Thyroid gland (tissue), 4 donors: ENCODE measurements around the gene UNC5CL. TPM values are rescaled to one million over a fixed set of nuclear protein-coding genes. Genes with fewer than 3 reads are reported as not detected.

Experiments used
- DNase-seq, 2 donors: peaks; one replicate each; pipeline ENCODE4 v3.0.0-alpha.2; 2019
- H3K27ac ChIP-seq, 3 donors: fragments of 200-600 bp; sonication (generic); 1 replicate in 2 of 3; 2 replicates in 1 of 3; pipeline ENCODE4 v1.5.1; 2016 to 2019; ENCODE audit warnings: mild to moderate bottlenecking in 1 of 3, moderate library complexity in 1 of 3
- H3K27me3 ChIP-seq: fragments of 200-600 bp; sonication (generic); one replicate; pipeline ENCODE4 v1.5.1; 2019
- H3K36me3 ChIP-seq, 2 donors: fragments of 200-600 bp; sonication (generic); one replicate each; pipeline ENCODE4 v1.5.1; 2016 to 2019
- H3K4me1 ChIP-seq, 2 donors: fragments of 200-600 bp; sonication (generic); one replicate each; pipeline ENCODE4 v1.5.1; 2017 to 2019
- H3K4me3 ChIP-seq, 3 donors: fragments of 200-600 bp; sonication (generic); replicated peaks in 1 of 3; 1 replicate in 2 of 3; 2 replicates in 1 of 3; pipeline ENCODE4 v1.5.1; 2016; ENCODE audit warnings: mild to moderate bottlenecking in 1 of 3
- H3K9me3 ChIP-seq: fragments of 200-600 bp; sonication (generic); one replicate; pipeline ENCODE4 v1.5.1; 2017
- POLR2A ChIP-seq, 2 donors: fragments of 450-650 bp; IDR thresholded peaks; one replicate each; pipeline ENCODE4 v1.6.1; 2017; ENCODE audit warnings: antibody characterized with exemption in 2 of 2, mild to moderate bottlenecking in 2 of 2, moderate library complexity in 1 of 2
- WGBS, 2 donors: methylation state at CpG; one replicate each; pipeline ENCODE4 v1.1.5; 2017; 5-methylcytosine and 5-hydroxymethylcytosine counted together
- intact Hi-C: fragments of 100-400 bp; cut with DNase I; formaldehyde crosslinking; loops from one replicate; pipeline ENCODE4 v1.15.1; 2023
- total RNA-seq, 4 donors: library from RNA; depleted of rRNA; stranded (reverse); fragments of >200 nt; gene quantifications; one replicate each; pipeline ENCODE4 v1.2.3, GENCODE V29; 2016
- TF ChIP-seq, protein P1 (sequence below), 6 experiments: fragments of 200-600 bp in 3 of 6; fragments of 450-650 bp in 3 of 6; sonication (generic) in 3 of 6; IDR thresholded peaks; one replicate each; pipeline ENCODE4 v1.5.1; 2016 to 2019; ENCODE audit warnings: antibody characterized with exemption in 6 of 6, mild to moderate bottlenecking in 2 of 6, inconsistent platforms in 1 of 6, moderate library complexity in 1 of 6

The UNC5CL gene
- total RNA-seq, 4 donors from 2014 or later = 0.93 to 3.6 (median 2.0) TPM

GRCh38 chr6:41027799-41028560 lies 11.0 kb downstream of the UNC5CL start:
- peak overlapping the region; percentile 8 to 29 (median 14) for H3K4me3 ChIP-seq
- H3K9me3 ChIP-seq = no peaks in the 10 kb centered on the region
- WGBS, 2 donors = 2 to 3% methylated on average over 12 to 29 of the region's 45 CpGs
- peak overlapping the region in 1 of 3 donors; percentile 54 for H3K27ac ChIP-seq
- no peaks in the 10 kb centered on the region for H3K27me3 ChIP-seq
- DNase-seq = peak; percentile 87 to 89
- TF ChIP-seq, protein P1, sequence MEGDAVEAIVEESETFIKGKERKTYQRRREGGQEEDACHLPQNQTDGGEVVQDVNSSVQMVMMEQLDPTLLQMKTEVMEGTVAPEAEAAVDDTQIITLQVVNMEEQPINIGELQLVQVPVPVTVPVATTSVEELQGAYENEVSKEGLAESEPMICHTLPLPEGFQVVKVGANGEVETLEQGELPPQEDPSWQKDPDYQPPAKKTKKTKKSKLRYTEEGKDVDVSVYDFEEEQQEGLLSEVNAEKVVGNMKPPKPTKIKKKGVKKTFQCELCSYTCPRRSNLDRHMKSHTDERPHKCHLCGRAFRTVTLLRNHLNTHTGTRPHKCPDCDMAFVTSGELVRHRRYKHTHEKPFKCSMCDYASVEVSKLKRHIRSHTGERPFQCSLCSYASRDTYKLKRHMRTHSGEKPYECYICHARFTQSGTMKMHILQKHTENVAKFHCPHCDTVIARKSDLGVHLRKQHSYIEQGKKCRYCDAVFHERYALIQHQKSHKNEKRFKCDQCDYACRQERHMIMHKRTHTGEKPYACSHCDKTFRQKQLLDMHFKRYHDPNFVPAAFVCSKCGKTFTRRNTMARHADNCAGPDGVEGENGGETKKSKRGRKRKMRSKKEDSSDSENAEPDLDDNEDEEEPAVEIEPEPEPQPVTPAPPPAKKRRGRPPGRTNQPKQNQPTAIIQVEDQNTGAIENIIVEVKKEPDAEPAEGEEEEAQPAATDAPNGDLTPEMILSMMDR (IDR thresholded peaks at IDR 0.05) = peak; percentile 92 to 99 (median 98)
- TF ChIP-seq POLR2A (IDR thresholded peaks at IDR 0.05) = peak in 1 of 2 donors; percentile 23
- peaks cover 5 to 16% of the 10 kb centered on the region in 2 donors for H3K4me1 ChIP-seq
- intact Hi-C loops = loop anchor here (2.0 kb wide), 1 partner anchor 133 kb away; no protein-coding TSS in a partner anchor
- H3K36me3 ChIP-seq = no peaks in the 10 kb centered on the region

GRCh38 chr6:41027241-41027640 lies 11.8 kb downstream of the UNC5CL start:
- no peaks in the 10 kb centered on the region for H3K27me3 ChIP-seq
- no peaks in the 10 kb centered on the region for H3K9me3 ChIP-seq
- H3K36me3 ChIP-seq = no peaks in the 10 kb centered on the region
- peaks cover 5 to 22% of the 10 kb centered on the region in 2 donors for H3K4me1 ChIP-seq
- WGBS, 2 donors = 45 to 57% methylated on average over 4 of the region's 4 CpGs
- H3K27ac ChIP-seq = no peak overlapping the region
- DNase-seq = no peak
- no peak for TF ChIP-seq POLR2A (IDR thresholded peaks at IDR 0.05)
- TF ChIP-seq, protein P1 (IDR thresholded peaks at IDR 0.05) = no peak
- intact Hi-C loops = no loop called here
- H3K4me3 ChIP-seq = peak overlapping the region in 1 of 3 donors; percentile 29

DNA sequence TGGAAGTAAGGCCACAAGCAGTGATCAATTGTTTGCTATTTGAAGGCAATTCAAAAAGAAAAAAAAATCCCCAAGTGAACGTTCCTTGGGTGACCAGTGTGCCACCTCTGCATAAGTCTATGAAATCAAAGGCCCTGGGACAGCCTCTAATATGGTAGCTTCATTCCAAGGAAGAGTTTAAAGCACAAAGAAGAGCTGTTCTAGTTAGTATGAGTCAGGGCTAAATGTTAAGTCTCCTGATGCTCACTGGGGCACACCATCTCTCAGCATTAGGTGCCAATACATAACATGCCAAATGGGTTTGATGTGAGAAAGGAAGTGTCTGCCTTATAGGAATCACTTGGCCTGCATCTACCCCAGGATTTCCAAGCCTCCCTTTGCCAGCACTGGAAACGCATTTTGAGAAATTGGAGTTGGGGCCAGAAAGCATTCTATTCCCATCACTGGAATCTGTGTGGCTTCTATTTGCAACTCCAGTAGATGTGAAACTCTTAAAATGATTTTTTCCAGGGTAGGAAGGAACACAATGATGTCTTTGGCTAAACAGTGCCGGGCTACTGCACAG lies 13.0 kb downstream of the UNC5CL start:
- peaks cover 5 to 28% of the 10 kb centered on the region in 2 donors for H3K4me1 ChIP-seq
- DNase-seq = no peak
- TF ChIP-seq POLR2A (IDR thresholded peaks at IDR 0.05) = no peak
- TF ChIP-seq, protein P1 (IDR thresholded peaks at IDR 0.05) = no peak
- H3K27me3 ChIP-seq = no peaks in the 10 kb centered on the region
- H3K9me3 ChIP-seq = no peaks in the 10 kb centered on the region
- H3K27ac ChIP-seq = no peak overlapping the region
- 88 to 89% methylated on average over 3 of the region's 3 CpGs for WGBS, 2 donors
- H3K36me3 ChIP-seq = no peaks in the 10 kb centered on the region
- no peak overlapping the region for H3K4me3 ChIP-seq
- intact Hi-C loops = no loop called here

- Histone ChIP-seq H3K4me3 (no peak overlapping the region), H3K27ac (no peak overlapping the region), H3K36me3 (no peaks in the 10 kb centered on the region), H3K4me1 (peaks cover 5 to 22% of the 10 kb centered on the region in 2 donors), H3K9me3 (no peaks in the 10 kb centered on the region), H3K27me3 (no peaks in the 10 kb centered on the region)
- TF ChIP-seq POLR2A (IDR thresholded peaks at IDR 0.05) = no peak
- TF ChIP-seq, protein P1 (IDR thresholded peaks at IDR 0.05) = no peak
- DNase-seq = no peak
- 95 to 97% methylated on average over 3 of the region's 3 CpGs for WGBS, 2 donors
- intact Hi-C loops = no loop called here
These were observed 15.9 kb downstream of the UNC5CL start for GRCh38 chr6:41023114-41023513.

DNA sequence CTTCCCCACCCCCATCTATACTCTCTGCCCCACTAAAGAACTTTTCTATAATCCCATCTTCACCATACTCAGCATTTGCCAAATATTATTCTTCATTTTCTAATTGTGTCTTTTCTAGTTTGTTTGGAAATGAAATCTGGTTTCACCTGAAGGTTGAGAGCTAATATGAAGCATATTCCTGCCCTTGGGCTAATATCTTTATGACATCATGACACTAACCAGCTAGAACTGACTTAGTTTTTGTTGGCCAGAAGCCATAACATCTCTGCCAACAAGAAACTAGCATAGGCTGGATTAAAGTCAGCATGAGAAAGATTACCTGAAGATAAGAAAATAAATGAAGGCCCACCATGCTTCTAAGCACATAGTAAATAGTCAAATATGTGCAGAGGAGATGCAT lies 16.7 kb downstream of the UNC5CL start:
- intact Hi-C loops = no loop called here
- H3K27ac ChIP-seq = peak overlapping the region in 1 of 3 donors; percentile 13

More for the DNA sequence above, 16.7 kb downstream of the UNC5CL start:
- H3K9me3 ChIP-seq = no peaks in the 10 kb centered on the region
- TF ChIP-seq, protein P1 (IDR thresholded peaks at IDR 0.05) = no peak
- no peak for TF ChIP-seq POLR2A (IDR thresholded peaks at IDR 0.05)
- H3K36me3 ChIP-seq = no peaks in the 10 kb centered on the region
- H3K4me1 ChIP-seq = peaks cover under 1 to 17% of the 10 kb centered on the region in 2 donors
- DNase-seq = no peak
- H3K27me3 ChIP-seq = no peaks in the 10 kb centered on the region
- no peak overlapping the region for H3K4me3 ChIP-seq
